ENCODE results near the gene HTRA3. TPM values are rescaled to one million over a fixed set of nuclear protein-coding genes. Genes with fewer than 3 reads are reported as not detected.

HTRA3 gene
- total and polyA plus RNA-seq, 5 donors = 52.8 to 133 (median 89.3) TPM

DNA sequence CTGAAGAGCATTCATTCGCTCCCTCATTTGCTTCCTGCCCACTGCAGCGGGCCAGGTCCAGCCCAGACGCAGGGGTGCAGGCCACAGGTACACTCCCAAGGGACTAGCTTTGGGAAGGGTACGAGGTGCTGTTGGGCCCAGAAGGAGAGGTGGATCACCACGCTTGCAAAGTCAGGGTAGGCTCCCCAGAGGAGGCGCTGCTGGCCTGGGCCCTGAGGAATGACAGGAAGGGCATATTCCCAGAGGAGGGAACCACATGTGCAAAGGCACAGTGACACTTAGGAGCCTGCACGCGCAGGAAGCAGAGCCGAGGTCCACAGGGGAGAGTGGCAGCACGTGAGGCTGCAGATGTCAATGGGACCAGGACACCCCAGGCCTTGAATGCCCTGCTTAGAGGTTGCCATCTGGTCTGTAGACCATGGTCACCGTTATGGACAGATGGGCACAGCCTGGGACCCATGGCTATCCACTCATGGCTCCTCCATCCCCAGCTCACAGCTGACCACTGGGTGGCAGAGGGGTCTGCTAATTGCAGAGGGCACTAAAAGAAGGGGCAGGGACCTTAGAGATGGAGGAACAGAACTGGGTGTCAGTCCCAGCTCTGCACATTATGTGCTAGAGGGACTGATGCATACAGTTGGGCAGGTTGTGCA, 7.9 kb downstream of the HTRA3 start:
- no peak overlapping the region for H3K4me3 ChIP-seq (ENCODE audit: low read length)
- intact Hi-C loops (cut with DNase I) = loop anchor here in 2 of 4 donors (5.0 to 10.0 kb wide), 2 partner anchors 125 to 127 kb away; no protein-coding TSS in a partner anchor
- WGBS = 88% methylated on average over 11 of the region's 11 CpGs
- peak; percentile 18 to 52 (median 50) for DNase-seq
- H3K27ac ChIP-seq (ENCODE audit: low read length) = no peak overlapping the region
- peaks cover 10% of the 10 kb centered on the region for H3K4me1 ChIP-seq (ENCODE audit: control insufficient read depth, insufficient read depth, low read length)
- no peaks in the 10 kb centered on the region for H3K27me3 ChIP-seq (ENCODE audit: control insufficient read depth, insufficient read depth)
- no peaks in the 10 kb centered on the region for H3K9me3 ChIP-seq (ENCODE audit: control insufficient read depth, low read length)
- no peak for ATAC-seq

- intact Hi-C loops (cut with DNase I) = loop anchor here in 2 of 4 donors (5.0 to 10.0 kb wide), 2 partner anchors 124 to 127 kb away; no protein-coding TSS in a partner anchor
- Histone ChIP-seq H3K4me1 (ENCODE audit: control insufficient read depth, insufficient read depth, low read length) (peaks cover 5% of the 10 kb centered on the region), H3K4me3 (ENCODE audit: low read length) (no peak overlapping the region), H3K27me3 (ENCODE audit: control insufficient read depth, insufficient read depth) (no peaks in the 10 kb centered on the region), H3K27ac (ENCODE audit: low read length) (no peak overlapping the region), H3K9me3 (ENCODE audit: control insufficient read depth, low read length) (no peaks in the 10 kb centered on the region)
- DNase-seq (peak in 2 of 3 donors; percentile 68 to 75), ATAC-seq (no peak)
- 60% methylated on average over 6 of the region's 6 CpGs for WGBS
These were observed 8.4 kb downstream of the HTRA3 start for GRCh38 chr4:8278009-8278395.

GRCh38 chr4:8278421-8279287, 9.1 kb downstream of the HTRA3 start:
- Histone ChIP-seq H3K4me1 (ENCODE audit: control insufficient read depth, insufficient read depth, low read length) (peaks cover 5% of the 10 kb centered on the region), H3K9me3 (ENCODE audit: control insufficient read depth, low read length) (no peaks in the 10 kb centered on the region), H3K4me3 (ENCODE audit: low read length) (no peak overlapping the region), H3K27me3 (ENCODE audit: control insufficient read depth, insufficient read depth) (no peaks in the 10 kb centered on the region), H3K27ac (ENCODE audit: low read length) (no peak overlapping the region)
- intact Hi-C loops (cut with DNase I) = loop anchor here in 2 of 4 donors (5.0 to 10.0 kb wide), 2 partner anchors 124 to 126 kb away; no protein-coding TSS in a partner anchor
- WGBS = 45% methylated on average over 17 of the region's 17 CpGs
- ATAC-seq (peak in 1 of 2 donors; percentile 0), DNase-seq (peak; percentile 62 to 79 (median 73))

GRCh38 chr4:8279321-8280157, 10.0 kb downstream of the HTRA3 start:
- no peak for ATAC-seq
- Histone ChIP-seq H3K27ac (ENCODE audit: low read length) (no peak overlapping the region), H3K4me1 (ENCODE audit: control insufficient read depth, insufficient read depth, low read length) (peaks cover 5% of the 10 kb centered on the region), H3K27me3 (ENCODE audit: control insufficient read depth, insufficient read depth) (no peaks in the 10 kb centered on the region), H3K4me3 (ENCODE audit: low read length) (no peak overlapping the region), H3K9me3 (ENCODE audit: control insufficient read depth, low read length) (no peaks in the 10 kb centered on the region)
- DNase-seq = peak; percentile 20 to 50 (median 41)
- intact Hi-C loops (cut with DNase I) = loop anchor here in 2 of 4 donors (5.0 to 10.0 kb wide), 2 partner anchors 123 to 125 kb away; no protein-coding TSS in a partner anchor
- 86% methylated on average over 22 of the region's 22 CpGs for WGBS

DNA sequence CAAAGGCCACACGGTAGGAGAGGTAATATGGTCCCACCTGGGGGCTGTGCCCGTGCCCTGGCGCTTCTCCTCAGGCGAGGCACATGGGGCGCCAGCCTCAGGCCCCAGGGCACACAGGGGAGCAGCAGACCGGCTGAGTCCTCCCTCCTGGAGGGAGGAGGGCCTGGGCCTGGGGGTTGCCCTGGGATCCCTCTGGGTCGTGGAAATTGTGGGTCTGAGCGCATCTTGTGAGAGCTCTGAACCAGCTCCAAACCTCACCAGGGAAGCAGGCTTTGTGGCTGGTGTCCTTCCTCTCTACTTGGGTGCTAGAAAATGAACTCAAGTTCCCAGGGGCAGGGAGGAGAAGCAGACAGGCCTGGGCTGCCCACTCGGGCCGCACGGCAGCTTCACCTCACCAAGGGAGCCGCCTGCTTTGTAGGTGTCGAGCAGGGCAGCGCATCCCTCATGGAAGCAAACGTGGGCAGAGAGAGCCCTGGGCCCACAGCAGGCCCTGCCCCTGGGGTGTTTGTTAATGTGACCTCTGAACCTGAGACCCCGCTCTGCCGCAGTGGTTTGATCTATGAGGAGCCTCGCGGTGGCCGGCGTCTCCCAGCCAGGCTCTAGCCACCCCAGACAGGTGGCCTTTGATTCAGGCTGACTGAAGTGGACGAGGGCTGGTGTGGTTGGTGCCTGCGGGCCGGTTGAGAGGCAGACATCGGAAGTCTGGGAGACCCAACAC, 10.8 kb downstream of the HTRA3 start:
- Histone ChIP-seq H3K9me3 (ENCODE audit: control insufficient read depth, low read length) (no peaks in the 10 kb centered on the region), H3K27ac (ENCODE audit: low read length) (no peak overlapping the region), H3K4me3 (ENCODE audit: low read length) (no peak overlapping the region), H3K4me1 (ENCODE audit: control insufficient read depth, insufficient read depth, low read length) (peaks cover 5% of the 10 kb centered on the region), H3K27me3 (ENCODE audit: control insufficient read depth, insufficient read depth) (no peaks in the 10 kb centered on the region)
- WGBS = 88% methylated on average over 25 of the region's 25 CpGs
- no peak for ATAC-seq
- intact Hi-C loops (cut with DNase I) = no loop called here
- peak in 2 of 3 donors; percentile 51 to 57 for DNase-seq

DNA sequence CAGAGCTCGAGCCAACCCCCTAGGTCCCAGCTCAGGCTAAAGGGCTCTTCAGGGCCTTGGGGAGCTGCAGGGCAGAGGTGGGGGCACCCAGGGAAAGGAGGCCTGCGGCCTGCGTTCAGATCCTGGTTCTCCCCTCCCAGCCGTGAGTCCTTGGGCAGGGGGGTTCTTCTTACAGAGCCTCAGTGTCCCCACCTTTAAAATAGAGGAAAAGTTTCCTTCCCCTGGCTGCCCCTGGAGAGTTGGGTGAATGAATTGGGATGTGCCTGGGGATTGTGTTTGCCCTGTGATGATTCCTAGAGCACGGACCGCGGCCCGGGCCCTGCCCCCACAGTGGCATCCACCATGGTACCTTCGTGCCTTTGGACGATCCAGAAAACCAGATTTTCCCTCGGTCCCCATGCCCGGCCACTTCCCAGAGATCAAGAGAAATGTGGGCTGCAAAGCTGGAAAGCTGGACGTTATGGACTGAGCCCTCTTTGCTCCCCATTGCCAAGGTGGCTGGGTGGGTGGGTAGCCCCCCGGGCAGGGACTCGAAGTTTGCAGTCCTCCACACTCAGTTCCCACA, 11.4 kb downstream of the HTRA3 start:
- no peaks in the 10 kb centered on the region for H3K9me3 ChIP-seq (ENCODE audit: control insufficient read depth, low read length)
- H3K27ac ChIP-seq (ENCODE audit: low read length) = no peak overlapping the region
- peaks cover 1% of the 10 kb centered on the region for H3K4me1 ChIP-seq (ENCODE audit: control insufficient read depth, insufficient read depth, low read length)
- peak in 2 of 3 donors; percentile 42 to 43 for DNase-seq
- 90% methylated on average over 15 of the region's 15 CpGs for WGBS
- no peak for ATAC-seq
- H3K4me3 ChIP-seq (ENCODE audit: low read length) = no peak overlapping the region
- H3K27me3 ChIP-seq (ENCODE audit: control insufficient read depth, insufficient read depth) = no peaks in the 10 kb centered on the region
- intact Hi-C loops (cut with DNase I) = no loop called here

- ATAC-seq (peak; percentile 63 to 81), DNase-seq (peak; percentile 91 to 96 (median 95))
- Histone ChIP-seq H3K9me3 (ENCODE audit: control insufficient read depth, low read length) (no peaks in the 10 kb centered on the region), H3K27me3 (ENCODE audit: control insufficient read depth, insufficient read depth) (no peaks in the 10 kb centered on the region), H3K4me3 (ENCODE audit: low read length) (no peak overlapping the region), H3K27ac (ENCODE audit: low read length) (no peak overlapping the region), H3K4me1 (ENCODE audit: control insufficient read depth, insufficient read depth, low read length) (no peaks in the 10 kb centered on the region)
- WGBS = 53% methylated on average over 19 of the region's 19 CpGs
- intact Hi-C loops (cut with DNase I) = no loop called here
These were observed 12.1 kb downstream of the HTRA3 start for GRCh38 chr4:8281519-8282133.

GRCh38 chr4:8282134-8282641, 12.6 kb downstream of the HTRA3 start:
- Histone ChIP-seq H3K27ac (ENCODE audit: low read length) (no peak overlapping the region), H3K4me3 (ENCODE audit: low read length) (no peak overlapping the region), H3K9me3 (ENCODE audit: control insufficient read depth, low read length) (no peaks in the 10 kb centered on the region), H3K27me3 (ENCODE audit: control insufficient read depth, insufficient read depth) (no peaks in the 10 kb centered on the region), H3K4me1 (ENCODE audit: control insufficient read depth, insufficient read depth, low read length) (no peaks in the 10 kb centered on the region)
- ATAC-seq = no peak
- intact Hi-C loops (cut with DNase I) = no loop called here
- 90% methylated on average over 14 of the region's 14 CpGs for WGBS
- peak in 1 of 3 donors; percentile 60 for DNase-seq

GRCh38 chr4:8282742-8283141, 13.2 kb downstream of the HTRA3 start:
- no peaks in the 10 kb centered on the region for H3K4me1 ChIP-seq (ENCODE audit: control insufficient read depth, insufficient read depth, low read length)

More at GRCh38 chr4:8282742-8283141, 13.2 kb downstream of the HTRA3 start:
- Histone ChIP-seq H3K4me3 (ENCODE audit: low read length) (no peak overlapping the region), H3K9me3 (ENCODE audit: control insufficient read depth, low read length) (no peaks in the 10 kb centered on the region), H3K27me3 (ENCODE audit: control insufficient read depth, insufficient read depth) (no peaks in the 10 kb centered on the region), H3K27ac (ENCODE audit: low read length) (no peak overlapping the region)
- ATAC-seq (no peak), DNase-seq (peak; percentile 15 to 62 (median 59))
- intact Hi-C loops (cut with DNase I) = no loop called here
- WGBS = 92% methylated on average over 14 of the region's 14 CpGs

Data from right cardiac atrium (tissue), 5 donors.